Neural progenitor cell (in vitro differentiated cells): Measurements from ENCODE around the gene SYCN.

ENCODE experiments used
- EZH2 ChIP-seq: fragments of 200-600 bp; sonication (generic); IDR thresholded peaks from 2 replicates; pipeline ENCODE4 v1.6.1; 2017; ENCODE audit warnings: antibody characterized with exemption, mild to moderate bottlenecking, moderate library complexity
- TF ChIP-seq, protein P1 (sequence below): fragments of 200-600 bp; sonication (generic); IDR thresholded peaks from 2 replicates; pipeline ENCODE4 v1.5.1; 2017; ENCODE audit warnings: antibody characterized with exemption, mild to moderate bottlenecking

DNA sequence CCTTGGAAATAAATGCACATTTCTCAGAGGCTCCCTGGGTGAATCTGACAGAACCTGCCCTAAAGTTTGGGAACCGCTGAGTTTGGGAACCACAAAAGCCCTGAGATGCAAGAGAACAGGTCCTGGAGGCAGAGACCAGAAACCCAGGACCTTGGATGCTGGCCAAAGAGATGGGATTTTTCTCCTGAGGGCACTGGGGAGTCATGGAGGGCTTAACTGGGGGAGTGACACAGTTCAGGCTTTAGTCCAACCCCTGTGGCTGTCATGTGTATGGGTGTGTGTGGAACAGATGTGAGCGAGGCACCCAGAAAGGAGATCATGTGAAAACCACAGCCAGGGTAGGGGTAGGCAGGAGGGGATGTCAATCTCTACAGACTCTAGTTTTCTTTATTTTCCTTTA lies 11.2 kb downstream of the SYCN start:
- TF ChIP-seq, protein P1, sequence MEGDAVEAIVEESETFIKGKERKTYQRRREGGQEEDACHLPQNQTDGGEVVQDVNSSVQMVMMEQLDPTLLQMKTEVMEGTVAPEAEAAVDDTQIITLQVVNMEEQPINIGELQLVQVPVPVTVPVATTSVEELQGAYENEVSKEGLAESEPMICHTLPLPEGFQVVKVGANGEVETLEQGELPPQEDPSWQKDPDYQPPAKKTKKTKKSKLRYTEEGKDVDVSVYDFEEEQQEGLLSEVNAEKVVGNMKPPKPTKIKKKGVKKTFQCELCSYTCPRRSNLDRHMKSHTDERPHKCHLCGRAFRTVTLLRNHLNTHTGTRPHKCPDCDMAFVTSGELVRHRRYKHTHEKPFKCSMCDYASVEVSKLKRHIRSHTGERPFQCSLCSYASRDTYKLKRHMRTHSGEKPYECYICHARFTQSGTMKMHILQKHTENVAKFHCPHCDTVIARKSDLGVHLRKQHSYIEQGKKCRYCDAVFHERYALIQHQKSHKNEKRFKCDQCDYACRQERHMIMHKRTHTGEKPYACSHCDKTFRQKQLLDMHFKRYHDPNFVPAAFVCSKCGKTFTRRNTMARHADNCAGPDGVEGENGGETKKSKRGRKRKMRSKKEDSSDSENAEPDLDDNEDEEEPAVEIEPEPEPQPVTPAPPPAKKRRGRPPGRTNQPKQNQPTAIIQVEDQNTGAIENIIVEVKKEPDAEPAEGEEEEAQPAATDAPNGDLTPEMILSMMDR, result no peak
- TF ChIP-seq EZH2, result no peak
